Activated gamma-delta T cell (primary cell): ENCODE data around the gene RPS6KA2.
A peak's percentile ranks its signal among the peaks of the same experiment; 100 is the strongest.

ENCODE experiments used
- DNase-seq: peaks from one replicate; lab custom pipeline; 2025; lab: John Stamatoyannopoulos, UW

RPS6KA2 gene

DNA sequence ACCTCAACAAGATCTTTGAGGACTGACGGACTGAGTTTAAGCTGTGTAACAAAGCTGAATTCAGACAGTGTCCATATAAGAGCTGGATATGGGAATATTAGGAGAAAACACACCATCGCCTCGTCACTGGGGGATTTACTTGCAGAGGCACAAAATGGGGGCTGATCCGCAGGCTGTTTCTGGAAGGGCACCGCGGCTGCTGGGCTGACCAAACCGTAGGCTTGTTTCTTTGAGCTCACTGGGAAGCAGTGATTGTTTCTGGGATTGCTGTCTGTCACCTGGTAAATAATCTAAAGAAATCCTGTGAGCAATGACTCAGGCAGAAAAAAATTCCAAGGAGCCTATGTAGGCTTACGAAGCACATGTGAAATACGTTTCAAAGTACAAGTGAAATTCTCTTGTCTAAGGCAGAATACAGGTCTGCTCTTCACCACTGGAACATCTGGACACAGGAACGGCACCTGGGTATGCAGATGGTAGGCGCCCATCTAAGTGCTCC lies 180.4 kb downstream of the RPS6KA2 start:
- DNase-seq, result no peak

GRCh38 chr6:166446146-166446545 lies 180.9 kb downstream of the RPS6KA2 start:
- no peak for DNase-seq

DNA sequence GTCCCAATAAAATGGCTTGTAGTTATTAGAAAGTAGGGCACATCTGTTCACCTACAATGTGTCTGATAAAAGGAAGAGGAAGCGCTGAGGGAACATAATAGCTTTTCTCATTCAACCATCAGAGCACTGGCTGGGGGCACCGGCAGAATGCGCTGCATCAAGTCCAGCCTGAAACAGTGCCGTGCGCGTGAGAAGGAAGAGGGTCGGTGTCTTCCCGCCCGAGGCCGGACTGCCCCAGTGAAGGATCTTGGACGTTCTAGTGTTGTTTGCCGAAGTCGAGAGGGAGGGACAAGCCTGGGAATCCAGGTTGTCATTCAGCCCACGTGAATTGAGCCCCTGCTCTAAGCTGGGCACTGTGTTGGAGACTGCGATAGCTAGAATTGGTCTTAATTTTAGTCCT lies 182.6 kb downstream of the RPS6KA2 start:
- no peak for DNase-seq

DNA sequence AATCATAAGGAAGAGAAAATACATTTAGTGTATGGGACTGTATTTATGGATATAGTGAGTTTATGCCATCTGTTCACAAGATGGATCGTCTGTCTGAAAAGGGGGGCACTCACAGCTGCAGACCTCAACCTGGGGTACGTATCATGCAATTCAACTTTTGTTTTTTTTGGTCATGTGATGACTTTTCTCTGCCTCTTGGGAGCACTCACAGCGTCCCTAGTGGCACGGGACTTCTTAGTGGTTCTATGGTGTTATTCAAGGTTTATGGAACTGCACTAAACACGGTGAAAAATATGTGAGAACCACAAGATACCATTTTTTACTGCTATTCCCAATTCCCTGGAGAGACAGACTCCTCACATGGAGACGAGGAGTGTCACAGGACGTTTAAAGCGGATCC lies 183.9 kb downstream of the RPS6KA2 start:
- DNase-seq, result no peak

DNA sequence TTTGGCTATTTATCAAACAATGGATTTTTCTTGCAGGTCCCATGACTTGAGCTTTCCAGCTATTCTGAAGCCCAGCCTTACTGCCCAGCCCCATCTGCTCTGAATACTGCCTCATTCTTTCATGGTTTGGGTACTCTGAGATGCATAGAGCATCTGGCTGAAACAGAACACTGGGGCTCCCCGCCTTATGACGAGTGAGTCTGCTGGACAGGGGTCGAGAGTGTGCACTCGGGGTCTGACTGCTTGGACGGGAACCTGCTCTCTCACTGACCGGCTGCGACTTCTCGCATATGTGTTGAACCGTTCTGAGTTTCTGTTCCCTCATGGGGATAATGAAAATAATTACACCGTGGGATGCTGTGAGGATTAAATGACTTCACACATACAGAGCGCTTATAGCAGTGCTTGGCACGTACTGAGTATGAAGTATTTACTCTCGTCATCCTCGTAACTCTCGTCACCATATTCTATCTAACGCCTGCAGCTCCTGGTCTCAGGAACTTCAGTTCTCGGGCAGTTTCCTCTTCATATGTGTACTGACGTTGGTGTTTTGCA lies 184.8 kb downstream of the RPS6KA2 start:
- no peak for DNase-seq

GRCh38 chr6:166441325-166442078 lies 185.5 kb downstream of the RPS6KA2 start:
- no peak for DNase-seq

DNA sequence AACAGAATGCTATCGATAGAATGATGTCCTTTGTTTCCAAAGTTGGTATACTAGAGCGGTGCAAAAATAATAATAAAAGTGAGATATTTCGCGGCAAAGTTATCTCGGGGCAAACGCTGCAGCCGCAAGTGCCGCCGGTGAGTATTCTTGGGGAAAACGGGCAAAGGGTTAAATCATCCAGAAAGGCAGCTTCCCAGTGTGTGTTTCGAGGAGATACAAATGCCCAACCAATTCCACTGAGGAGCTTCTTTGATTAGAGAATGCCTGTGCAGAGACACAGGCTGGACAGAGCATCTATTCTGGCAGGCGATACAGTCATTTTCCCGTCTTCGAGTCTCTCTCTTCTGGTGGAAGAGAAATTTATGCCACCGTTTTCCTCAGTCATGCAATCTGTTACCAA lies 186.3 kb downstream of the RPS6KA2 start:
- DNase-seq, result no peak

GRCh38 chr6:166440106-166440505 lies 186.9 kb downstream of the RPS6KA2 start:
- DNase-seq, result no peak

DNA sequence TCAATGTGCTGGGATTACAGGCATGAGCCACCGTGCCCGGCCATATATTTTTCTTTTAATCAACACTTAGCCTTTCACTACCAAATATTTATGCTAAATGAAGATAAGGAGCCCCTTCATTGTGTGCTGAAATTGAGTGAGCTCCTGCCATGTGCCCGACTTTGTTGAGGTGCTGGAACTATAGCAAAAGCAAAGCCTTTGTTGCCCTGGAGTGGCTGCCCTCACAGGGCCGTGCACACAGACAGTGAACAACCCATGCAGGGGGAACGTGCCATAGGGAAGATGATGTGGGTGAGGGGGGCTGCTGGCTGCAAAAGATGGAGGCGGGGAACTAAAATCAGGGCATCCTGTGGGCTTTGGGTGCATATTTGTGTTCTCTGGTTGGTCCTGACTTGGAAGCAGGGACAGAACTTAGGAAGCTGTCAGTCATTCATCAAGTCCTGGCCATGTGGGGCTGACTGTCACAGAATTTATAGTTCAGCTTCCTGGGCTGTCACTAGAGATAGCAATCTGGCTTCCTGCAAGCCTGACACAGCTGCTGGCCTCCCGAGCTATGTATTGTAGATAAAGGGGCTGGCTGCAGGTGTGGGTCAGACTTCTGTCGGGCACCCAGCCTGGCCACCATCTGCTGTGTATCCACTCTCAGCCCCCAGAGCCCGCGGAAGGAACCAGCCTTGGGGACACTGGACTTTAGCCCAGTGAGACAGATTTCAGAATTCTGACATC lies 187.5 kb downstream of the RPS6KA2 start:
- DNase-seq, result no peak

- DNase-seq, result no peak
These were observed 188.7 kb downstream of the RPS6KA2 start for GRCh38 chr6:166438211-166438861.

DNA sequence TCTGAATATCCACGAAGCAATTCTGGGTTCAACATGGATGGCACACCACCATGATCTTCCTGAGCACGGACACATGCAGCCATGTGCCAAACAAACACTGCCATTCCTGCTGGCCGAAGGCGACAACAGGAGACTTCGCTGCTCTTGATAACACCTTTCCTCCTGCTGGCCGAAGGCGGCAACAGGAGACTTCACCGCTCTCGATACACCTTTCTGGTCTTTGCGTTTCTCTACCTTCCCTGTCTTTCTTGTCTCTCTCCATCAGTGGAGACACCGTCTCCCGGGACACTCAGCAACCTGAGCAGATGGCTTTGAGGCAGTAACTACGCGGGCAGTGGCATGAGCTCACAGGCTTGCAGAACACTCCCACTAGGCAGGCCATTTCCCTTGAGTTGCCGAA lies 189.4 kb downstream of the RPS6KA2 start:
- no peak for DNase-seq

DNA sequence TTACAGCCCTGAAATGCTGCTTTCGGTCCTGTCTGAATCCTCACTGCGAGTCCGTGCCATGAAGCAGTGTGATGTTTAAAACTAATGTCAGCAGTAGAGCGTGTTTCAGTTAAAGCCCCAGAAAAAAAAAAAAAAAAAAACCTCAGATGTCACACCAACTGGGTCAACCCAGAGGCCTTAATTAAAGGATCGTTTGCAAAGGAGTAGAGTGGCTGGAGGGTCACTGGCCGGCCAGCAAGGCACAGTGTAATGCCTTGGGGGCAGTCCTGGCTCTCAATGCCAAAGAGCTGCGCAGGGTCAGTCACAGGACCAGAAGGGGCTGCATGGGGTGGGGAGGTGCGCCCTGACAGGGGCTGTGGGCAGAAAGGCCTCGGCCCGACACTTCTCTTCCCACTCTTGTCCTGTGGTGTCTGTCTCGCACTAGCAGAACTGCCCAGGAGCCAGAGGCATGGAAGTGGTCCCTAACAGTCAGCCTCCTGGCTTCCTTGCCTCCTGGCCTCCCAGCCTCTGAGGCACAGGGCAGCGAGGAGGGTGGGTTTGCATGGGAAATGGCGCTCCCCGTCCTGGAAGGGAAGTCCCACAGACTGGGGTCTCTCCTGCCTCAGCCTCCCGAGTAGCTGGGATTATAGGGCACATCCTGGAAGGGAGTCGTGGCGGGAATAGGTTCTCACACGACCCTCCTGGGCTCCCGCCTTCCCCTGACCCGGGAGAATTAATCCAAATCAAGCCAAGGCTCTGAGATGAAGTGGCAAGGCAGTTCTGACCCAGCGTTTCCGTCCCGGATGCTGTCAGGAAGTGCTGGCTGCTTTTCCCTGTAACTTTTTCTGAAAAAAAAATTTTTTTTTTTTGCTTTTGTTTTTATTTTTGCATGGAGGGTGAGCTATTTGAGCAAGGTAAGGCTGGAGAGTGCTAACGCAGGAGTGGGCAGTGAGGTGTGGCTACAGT lies 190.6 kb downstream of the RPS6KA2 start:
- no peak for DNase-seq

- DNase-seq, result peak; percentile 37
These were observed 191.5 kb downstream of the RPS6KA2 start for GRCh38 chr6:166435574-166435973.

DNA sequence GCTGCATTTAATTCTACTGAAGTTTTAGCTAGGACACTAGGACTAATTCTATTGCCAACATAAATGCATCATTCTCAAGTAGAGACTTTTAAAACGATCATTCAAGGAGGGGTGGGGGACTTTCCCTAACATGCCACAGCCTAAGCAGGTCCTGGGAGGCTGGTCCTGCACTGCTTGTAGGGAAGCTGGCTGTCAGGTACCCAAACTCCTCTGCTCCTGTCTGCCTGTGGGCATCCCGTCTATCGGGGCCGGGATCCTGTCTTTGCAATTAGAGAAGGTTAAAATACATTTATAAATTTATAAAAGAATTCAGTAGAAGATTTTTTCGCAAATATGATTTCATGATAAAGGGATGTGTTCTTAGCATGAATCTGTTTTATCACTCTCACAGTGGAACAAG lies 192.7 kb downstream of the RPS6KA2 start:
- DNase-seq, result no peak

DNA sequence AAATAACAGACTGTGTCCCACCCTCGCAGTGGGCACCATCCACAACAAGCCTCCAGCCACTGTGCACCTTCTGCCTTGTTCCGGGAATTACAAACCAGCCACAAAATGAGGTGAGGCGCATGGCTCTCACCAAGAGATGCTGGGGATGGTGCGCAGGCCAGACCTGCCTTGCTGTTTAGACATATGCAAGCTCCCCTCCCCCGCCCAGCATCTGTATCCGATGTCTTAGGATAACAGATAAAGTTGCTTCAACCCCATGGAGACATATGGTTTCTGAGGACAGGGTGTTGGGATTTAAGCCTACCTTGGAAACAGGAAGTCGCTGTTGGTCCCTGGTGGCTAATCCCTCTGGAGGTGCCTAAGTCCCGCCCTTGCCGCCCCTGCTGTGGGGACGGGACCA lies 194.0 kb downstream of the RPS6KA2 start:
- DNase-seq, result no peak

GRCh38 chr6:166430269-166430668 lies 196.8 kb downstream of the RPS6KA2 start:
- DNase-seq, result no peak

- no peak for DNase-seq
These were observed 202.6 kb downstream of the RPS6KA2 start for GRCh38 chr6:166424431-166424830.

GRCh38 chr6:166423781-166424180 lies 203.3 kb downstream of the RPS6KA2 start:
- no peak for DNase-seq

- no peak for DNase-seq
These were observed 203.9 kb downstream of the RPS6KA2 start for GRCh38 chr6:166423051-166423745.

DNA sequence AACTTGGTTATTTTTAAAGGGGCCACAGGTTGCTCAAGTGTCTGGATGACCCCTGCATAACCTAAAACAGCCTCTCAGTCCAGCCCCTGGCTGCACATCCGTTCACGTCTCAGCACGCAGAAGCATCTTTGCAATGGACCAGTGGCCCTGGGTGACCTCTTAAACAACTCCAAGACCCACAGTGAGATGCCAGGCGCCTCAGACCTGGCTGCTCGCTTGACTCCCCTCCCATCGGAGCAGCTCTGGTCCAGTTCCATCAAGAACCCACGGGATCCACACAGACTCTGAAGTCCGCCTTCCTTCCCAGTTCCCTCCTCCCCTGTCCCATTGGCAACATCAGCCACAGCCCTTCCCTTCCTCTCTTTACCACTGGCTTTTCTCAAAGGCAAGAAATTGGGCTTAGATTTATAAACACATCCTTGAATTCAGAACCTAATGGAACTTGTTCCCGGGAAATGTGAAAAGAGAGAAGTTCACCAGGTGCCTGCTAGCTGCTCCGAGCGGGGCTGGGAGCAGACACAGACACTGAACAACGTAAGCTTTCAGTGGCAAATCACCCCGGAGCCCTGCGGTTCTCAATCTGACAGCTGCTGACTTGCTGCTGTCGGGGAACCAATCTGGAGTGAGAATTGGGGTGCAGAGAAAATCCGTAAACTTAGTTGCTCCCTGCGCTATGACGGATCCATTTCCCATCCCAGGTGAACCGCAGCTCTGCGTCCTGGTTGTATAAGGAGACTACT lies 204.7 kb downstream of the RPS6KA2 start:
- DNase-seq, result no peak
